Astrocyte (in vitro differentiated cells and primary cell): Measurements from ENCODE around the gene ZSCAN30. TPM values are rescaled to one million over a fixed set of nuclear protein-coding genes. Genes with fewer than 3 reads are reported as not detected.

Experiments used
- DNase-seq: peaks from one replicate; pipeline ENCODE4 v3.0.0-alpha.2; 2010; ENCODE audit warnings: low read depth
- FAIRE-seq: peaks from 2 replicates; lab custom pipeline; 2011; peaks lifted over from hg19 to GRCh38; lab: Jason Lieb, UNC
- H2AFZ ChIP-seq: 2 replicates; pipeline ENCODE4 v1.6.0; 2012; ENCODE audit warnings: low read depth, low read length, inconsistent platforms
- H3K27ac ChIP-seq: 2 replicates; pipeline ENCODE4 v1.5.1; 2011; ENCODE audit warnings: low read depth, low read length, inconsistent platforms
- H3K27me3 ChIP-seq: 2 replicates; pipeline ENCODE4 v1.6.0; 2011; ENCODE audit warnings: low read length, inconsistent platforms; ENCODE audit not compliant: insufficient read depth
- H3K36me3 ChIP-seq: 2 replicates; pipeline ENCODE4 v1.5.1; 2011; ENCODE audit warnings: low read length, inconsistent platforms; ENCODE audit not compliant: insufficient read depth
- H3K4me1 ChIP-seq: 2 replicates; pipeline ENCODE4 v1.5.1; 2011; ENCODE audit warnings: low read length, inconsistent platforms; ENCODE audit not compliant: insufficient read depth
- H3K4me2 ChIP-seq: 2 replicates; pipeline ENCODE4 v1.6.0; 2012; ENCODE audit warnings: low read length, inconsistent platforms
- H3K4me3 ChIP-seq: 2 replicates; pipeline ENCODE4 v1.5.1; 2011; ENCODE audit warnings: low read depth, mild to moderate bottlenecking, low read length, inconsistent platforms; ENCODE audit not compliant: insufficient read depth
- H3K79me2 ChIP-seq: 2 replicates; pipeline ENCODE4 v1.6.0; 2012; ENCODE audit warnings: mild to moderate bottlenecking, low read length, inconsistent platforms; ENCODE audit not compliant: insufficient read depth
- H3K9ac ChIP-seq: 2 replicates; pipeline ENCODE4 v1.6.0; 2012; ENCODE audit warnings: mild to moderate bottlenecking, low read length, inconsistent platforms
- H3K9me3 ChIP-seq: 2 replicates; pipeline ENCODE4 v1.5.1; 2012; ENCODE audit warnings: low read depth, mild to moderate bottlenecking, low read length, inconsistent platforms; ENCODE audit not compliant: insufficient read depth
- H4K20me1 ChIP-seq: 2 replicates; pipeline ENCODE4 v1.6.0; 2012; ENCODE audit warnings: low read length, inconsistent platforms; ENCODE audit not compliant: insufficient read depth
- H3K27ac Mint-ChIP-seq: one replicate; pipeline ENCODE4 v1.8.0; 2021; ENCODE audit warnings: mild to moderate bottlenecking, mixed read lengths; ENCODE audit not compliant: unreplicated experiment
- H3K27me3 Mint-ChIP-seq: one replicate; pipeline ENCODE4 v1.8.0; 2021; ENCODE audit warnings: low read depth, mixed read lengths; ENCODE audit not compliant: unreplicated experiment
- H3K36me3 Mint-ChIP-seq: one replicate; pipeline ENCODE4 v1.8.0; 2021; ENCODE audit warnings: low read depth, mixed read lengths; ENCODE audit not compliant: unreplicated experiment
- H3K4me1 Mint-ChIP-seq: one replicate; pipeline ENCODE4 v1.8.0; 2021; ENCODE audit warnings: low read depth, mixed read lengths; ENCODE audit not compliant: unreplicated experiment
- H3K4me3 Mint-ChIP-seq: one replicate; pipeline ENCODE4 v1.8.0; 2021; ENCODE audit warnings: mild to moderate bottlenecking, moderate library complexity, mixed read lengths; ENCODE audit not compliant: unreplicated experiment
- H3K9me3 Mint-ChIP-seq: one replicate; pipeline ENCODE4 v1.8.0; 2021; ENCODE audit warnings: mild to moderate bottlenecking, mixed read lengths; ENCODE audit not compliant: unreplicated experiment
- CTCF ChIP-seq: IDR thresholded peaks from 2 replicates; pipeline ENCODE4 v1.5.1; 2011; ENCODE audit warnings: low read depth, mild to moderate bottlenecking, inconsistent platforms, low read length, moderate library complexity; ENCODE audit not compliant: insufficient read depth
- EZH2 ChIP-seq: IDR thresholded peaks from 2 replicates; pipeline ENCODE4 v1.6.1; 2012; ENCODE audit warnings: mild to moderate bottlenecking, low read length, inconsistent platforms; ENCODE audit not compliant: insufficient read depth
- total RNA-seq: library from RNA; stranded (reverse); gene quantifications from 2 replicates; pipeline ENCODE4 v1.2.1, GENCODE V29; 2021

Gene ZSCAN30
- total RNA-seq, 1 donor from 2014 or later, result 19.0 TPM

- Histone ChIP-seq H3K9me3 (peaks cover 57% of the 10 kb centered on the region), H3K4me2 (no peak overlapping the region), H3K79me2 (peaks cover 8% of the 10 kb centered on the region), H2AFZ (no peak overlapping the region), H3K4me3 (no peak overlapping the region), H3K27me3 (no peaks in the 10 kb centered on the region), H4K20me1 (no peaks in the 10 kb centered on the region), H3K9ac (no peak overlapping the region), H3K27ac (no peak overlapping the region), H3K4me1 (no peaks in the 10 kb centered on the region), H3K36me3 (peaks cover 44% of the 10 kb centered on the region)
- FAIRE-seq, result no peak
- peaks cover 92% of the 10 kb centered on the region for H3K36me3 Mint-ChIP-seq
- no peak for TF ChIP-seq CTCF
- no peak for TF ChIP-seq EZH2
- H3K4me1 Mint-ChIP-seq, result peaks cover 3% of the 10 kb centered on the region
- no peak overlapping the region for H3K4me3 Mint-ChIP-seq
- peaks cover 64% of the 10 kb centered on the region for H3K9me3 Mint-ChIP-seq
- DNase-seq, result no peak
- no peaks in the 10 kb centered on the region for H3K27me3 Mint-ChIP-seq
- H3K27ac Mint-ChIP-seq, result no peak overlapping the region
Measured at GRCh38 chr18:35246831-35247230, 43.2 kb downstream of the ZSCAN30 start.

- no peak for DNase-seq
- no peak overlapping the region for H3K27ac Mint-ChIP-seq
- no peaks in the 10 kb centered on the region for H3K27me3 ChIP-seq
- peaks cover 53% of the 10 kb centered on the region for H3K9me3 ChIP-seq
- TF ChIP-seq EZH2 (no peak), CTCF (no peak)
- no peak overlapping the region for H3K27ac ChIP-seq
- FAIRE-seq, result no peak
- H3K9me3 Mint-ChIP-seq, result peaks cover 58% of the 10 kb centered on the region
- peaks cover 12% of the 10 kb centered on the region for H3K79me2 ChIP-seq
- peaks cover 3% of the 10 kb centered on the region for H3K4me1 Mint-ChIP-seq
- no peak overlapping the region for H3K9ac ChIP-seq
- no peaks in the 10 kb centered on the region for H4K20me1 ChIP-seq
- no peak overlapping the region for H3K4me3 Mint-ChIP-seq
- no peak overlapping the region for H3K4me3 ChIP-seq
- peaks cover 42% of the 10 kb centered on the region for H3K36me3 ChIP-seq
- H3K36me3 Mint-ChIP-seq, result peaks cover 82% of the 10 kb centered on the region
- no peak overlapping the region for H3K4me2 ChIP-seq
- H2AFZ ChIP-seq, result no peak overlapping the region
- no peaks in the 10 kb centered on the region for H3K4me1 ChIP-seq
- no peaks in the 10 kb centered on the region for H3K27me3 Mint-ChIP-seq
Measured at GRCh38 chr18:35245719-35246317, 44.2 kb downstream of the ZSCAN30 start.

GRCh38 chr18:35244671-35245070 is 45.4 kb downstream of the ZSCAN30 start:
- no peak for TF ChIP-seq CTCF
- no peak for TF ChIP-seq EZH2
- peaks cover 71% of the 10 kb centered on the region for H3K36me3 Mint-ChIP-seq
- Histone ChIP-seq H3K27me3 (no peaks in the 10 kb centered on the region), H3K36me3 (peaks cover 42% of the 10 kb centered on the region), H3K27ac (no peak overlapping the region), H2AFZ (no peak overlapping the region), H3K79me2 (peaks cover 12% of the 10 kb centered on the region), H3K4me2 (no peak overlapping the region), H4K20me1 (no peaks in the 10 kb centered on the region), H3K9ac (no peak overlapping the region), H3K4me3 (no peak overlapping the region), H3K4me1 (peaks cover 3% of the 10 kb centered on the region), H3K9me3 (peaks cover 51% of the 10 kb centered on the region)
- H3K4me1 Mint-ChIP-seq, result peaks cover 3% of the 10 kb centered on the region
- peaks cover 55% of the 10 kb centered on the region for H3K9me3 Mint-ChIP-seq
- no peaks in the 10 kb centered on the region for H3K27me3 Mint-ChIP-seq
- DNase-seq, result no peak
- FAIRE-seq, result no peak
- no peak overlapping the region for H3K27ac Mint-ChIP-seq
- H3K4me3 Mint-ChIP-seq, result no peak overlapping the region
